ENCODE data around the gene STEAP1B. TPM values are rescaled to one million over a fixed set of nuclear protein-coding genes. Genes with fewer than 3 reads are reported as not detected.

The STEAP1B gene
- total RNA-seq, 1 donor from 2014 or later = 2.5 TPM

- intact Hi-C loops (cut with DNase I) = no loop called here
- no peaks in the 10 kb centered on the region for H3K9me3 ChIP-seq
- no peak overlapping the region for H3K27ac ChIP-seq
- H3K4me1 ChIP-seq = no peaks in the 10 kb centered on the region
- no peaks in the 10 kb centered on the region for H3K27me3 ChIP-seq
- TF ChIP-seq, protein P1, sequence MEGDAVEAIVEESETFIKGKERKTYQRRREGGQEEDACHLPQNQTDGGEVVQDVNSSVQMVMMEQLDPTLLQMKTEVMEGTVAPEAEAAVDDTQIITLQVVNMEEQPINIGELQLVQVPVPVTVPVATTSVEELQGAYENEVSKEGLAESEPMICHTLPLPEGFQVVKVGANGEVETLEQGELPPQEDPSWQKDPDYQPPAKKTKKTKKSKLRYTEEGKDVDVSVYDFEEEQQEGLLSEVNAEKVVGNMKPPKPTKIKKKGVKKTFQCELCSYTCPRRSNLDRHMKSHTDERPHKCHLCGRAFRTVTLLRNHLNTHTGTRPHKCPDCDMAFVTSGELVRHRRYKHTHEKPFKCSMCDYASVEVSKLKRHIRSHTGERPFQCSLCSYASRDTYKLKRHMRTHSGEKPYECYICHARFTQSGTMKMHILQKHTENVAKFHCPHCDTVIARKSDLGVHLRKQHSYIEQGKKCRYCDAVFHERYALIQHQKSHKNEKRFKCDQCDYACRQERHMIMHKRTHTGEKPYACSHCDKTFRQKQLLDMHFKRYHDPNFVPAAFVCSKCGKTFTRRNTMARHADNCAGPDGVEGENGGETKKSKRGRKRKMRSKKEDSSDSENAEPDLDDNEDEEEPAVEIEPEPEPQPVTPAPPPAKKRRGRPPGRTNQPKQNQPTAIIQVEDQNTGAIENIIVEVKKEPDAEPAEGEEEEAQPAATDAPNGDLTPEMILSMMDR (IDR thresholded peaks at IDR 0.05) = no peak
- ATAC-seq (no peak), DNase-seq (no peak)
- H3K4me3 ChIP-seq = no peak overlapping the region
- H3K36me3 ChIP-seq = no peaks in the 10 kb centered on the region
Measured at GRCh38 chr7:22420973-22421635, 78.9 kb downstream of the STEAP1B start.

DNA sequence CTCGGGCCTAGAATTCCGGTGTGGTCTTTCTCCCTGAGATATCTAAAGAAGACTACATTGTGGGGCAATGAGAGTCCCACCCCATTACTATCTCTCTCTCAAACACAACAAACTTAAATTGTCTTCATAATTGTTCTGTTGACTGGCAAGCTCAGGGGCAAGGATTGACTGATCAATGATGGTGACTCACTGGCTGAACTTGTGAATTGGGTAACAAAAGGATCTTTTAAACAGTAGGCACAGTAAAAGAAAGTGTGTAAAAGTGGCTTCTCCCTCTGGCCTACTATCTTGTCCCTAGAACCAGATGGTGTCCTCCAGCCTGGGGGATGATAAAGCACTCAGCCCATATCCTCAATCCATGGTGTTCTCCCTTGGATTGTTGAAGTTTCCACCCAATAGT lies 80.0 kb downstream of the STEAP1B start:
- no peaks in the 10 kb centered on the region for H3K27me3 ChIP-seq
- no peaks in the 10 kb centered on the region for H3K36me3 ChIP-seq
- no peaks in the 10 kb centered on the region for H3K9me3 ChIP-seq
- H3K4me1 ChIP-seq = no peaks in the 10 kb centered on the region
- no peak overlapping the region for H3K4me3 ChIP-seq
- TF ChIP-seq, protein P1 (IDR thresholded peaks at IDR 0.05) = no peak
- H3K27ac ChIP-seq = no peak overlapping the region
- DNase-seq = no peak
- intact Hi-C loops (cut with DNase I) = no loop called here
- ATAC-seq = no peak

DNA sequence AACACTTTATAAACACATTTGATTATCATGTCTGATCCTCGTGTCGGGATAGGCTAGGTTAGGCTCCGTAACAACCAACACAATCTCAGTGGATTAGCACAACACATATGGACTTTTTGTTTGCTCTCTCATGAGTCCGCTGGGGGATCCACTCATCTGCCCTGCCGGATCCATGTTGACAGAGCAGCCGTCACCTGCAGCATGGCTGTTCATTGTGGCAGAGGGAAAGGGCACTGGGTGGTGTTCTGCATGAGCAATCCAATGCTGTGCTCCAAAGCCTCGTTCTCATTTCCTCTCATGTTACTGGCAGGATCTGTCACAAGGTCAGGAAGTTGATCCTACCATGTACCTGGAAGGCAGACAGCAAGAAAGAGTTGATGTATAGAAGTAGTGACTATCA lies 80.5 kb downstream of the STEAP1B start:
- Histone ChIP-seq H3K27me3 (no peaks in the 10 kb centered on the region), H3K27ac (no peak overlapping the region), H3K4me1 (no peaks in the 10 kb centered on the region), H3K36me3 (no peaks in the 10 kb centered on the region), H3K4me3 (no peak overlapping the region), H3K9me3 (no peaks in the 10 kb centered on the region)
- DNase-seq (no peak), ATAC-seq (no peak)
- intact Hi-C loops (cut with DNase I) = no loop called here
- TF ChIP-seq, protein P1 (IDR thresholded peaks at IDR 0.05) = no peak

- Histone ChIP-seq H3K27me3 (no peaks in the 10 kb centered on the region), H3K27ac (no peak overlapping the region), H3K9me3 (no peaks in the 10 kb centered on the region), H3K36me3 (no peaks in the 10 kb centered on the region), H3K4me3 (no peak overlapping the region), H3K4me1 (no peaks in the 10 kb centered on the region)
- TF ChIP-seq, protein P1 (IDR thresholded peaks at IDR 0.05) = no peak
- intact Hi-C loops (cut with DNase I) = no loop called here
- DNase-seq (no peak), ATAC-seq (no peak)
Measured at GRCh38 chr7:22418251-22419046, 81.5 kb downstream of the STEAP1B start.

DNA sequence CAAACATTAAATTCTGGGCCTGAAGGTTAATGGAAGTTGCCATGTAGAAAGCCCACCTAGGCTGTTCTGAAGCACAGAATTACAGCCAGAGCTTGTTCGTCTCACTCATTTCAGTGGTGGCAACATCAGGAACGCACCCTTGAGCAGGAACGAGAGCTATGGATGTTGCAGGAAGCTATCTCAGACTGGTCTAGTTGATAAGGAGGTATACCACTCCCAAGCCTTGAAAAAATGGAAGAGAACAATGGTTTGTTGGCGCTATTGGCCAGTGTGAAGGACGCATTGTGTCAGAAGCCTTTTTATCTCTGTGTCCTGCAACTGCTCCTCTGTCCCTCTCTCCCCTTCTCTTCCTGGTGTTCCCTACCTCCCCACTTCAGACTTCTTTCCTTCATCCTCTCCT lies 82.1 kb downstream of the STEAP1B start:
- Histone ChIP-seq H3K9me3 (no peaks in the 10 kb centered on the region), H3K27me3 (no peaks in the 10 kb centered on the region), H3K27ac (no peak overlapping the region), H3K4me1 (no peaks in the 10 kb centered on the region), H3K4me3 (no peak overlapping the region), H3K36me3 (no peaks in the 10 kb centered on the region)
- intact Hi-C loops (cut with DNase I) = no loop called here
- TF ChIP-seq, protein P1 (IDR thresholded peaks at IDR 0.05) = no peak
- ATAC-seq (no peak), DNase-seq (no peak)
